Endodermal cell (in vitro differentiated cells): Measurements from ENCODE around the gene PANK4. TPM values are rescaled to one million over a fixed set of nuclear protein-coding genes. Genes with fewer than 3 reads are reported as not detected.

Experiments
- DNase-seq: peaks from one replicate; pipeline ENCODE4 v3.0.0-alpha.2; 2017
- H3K27ac ChIP-seq: 2 replicates; pipeline ENCODE4 v1.5.1; 2013; ENCODE audit warnings: mild to moderate bottlenecking, low read depth, low read length, moderate library complexity
- H3K27me3 ChIP-seq: 2 replicates; pipeline ENCODE4 v1.6.1; 2013; ENCODE audit warnings: mild to moderate bottlenecking, low read length, moderate library complexity; ENCODE audit not compliant: insufficient read depth, control insufficient read depth, poor library complexity, severe bottlenecking
- H3K36me3 ChIP-seq: 2 replicates; pipeline ENCODE4 v1.7.0; 2013; ENCODE audit warnings: mild to moderate bottlenecking, low read length, moderate library complexity; ENCODE audit not compliant: control insufficient read depth, insufficient read depth
- H3K4me1 ChIP-seq: one replicate; pipeline ENCODE4 v1.7.0; 2013; ENCODE audit warnings: low read length; ENCODE audit not compliant: control insufficient read depth, insufficient read depth
- H3K4me3 ChIP-seq: 2 replicates; pipeline ENCODE4 v1.5.1; 2013; ENCODE audit warnings: mild to moderate bottlenecking, low read length, moderate library complexity
- H3K9ac ChIP-seq: 2 replicates; pipeline ENCODE4 v1.6.1; 2013; ENCODE audit warnings: mild to moderate bottlenecking, low read length, moderate library complexity; ENCODE audit not compliant: poor library complexity, severe bottlenecking; ENCODE audit errors: extremely low read depth
- H3K9me3 ChIP-seq: 2 replicates; pipeline ENCODE4 v1.6.1; 2013; ENCODE audit warnings: mild to moderate bottlenecking, low read length, moderate library complexity; ENCODE audit not compliant: control insufficient read depth
- H3K27ac Mint-ChIP-seq: 2 replicates; pipeline ENCODE4 v1.8.0; 2020; ENCODE audit warnings: mixed read lengths
- H3K27me3 Mint-ChIP-seq: 2 replicates; pipeline ENCODE4 v1.8.0; 2021; ENCODE audit warnings: mild to moderate bottlenecking, mixed read lengths; ENCODE audit not compliant: insufficient read depth
- H3K36me3 Mint-ChIP-seq: 2 replicates; pipeline ENCODE4 v1.8.0; 2020; ENCODE audit warnings: low read depth, mixed read lengths
- H3K4me1 Mint-ChIP-seq: 2 replicates; pipeline ENCODE4 v1.8.0; 2020; ENCODE audit warnings: mixed read lengths
- H3K4me3 Mint-ChIP-seq: 2 replicates; pipeline ENCODE4 v1.8.0; 2020; ENCODE audit warnings: mild to moderate bottlenecking, moderate library complexity, mixed read lengths
- H3K9me3 Mint-ChIP-seq: 2 replicates; pipeline ENCODE4 v1.8.0; 2020; ENCODE audit warnings: mild to moderate bottlenecking, mixed read lengths
- WGBS, 2 experiments: methylation state at CpG; one replicate each; pipeline versions ENCODE4 v1.1.5 to v1.1.7; 2013; ENCODE audit warnings: missing lambda C conversion rate in 2 of 2, mixed read lengths in 1 of 2; ENCODE audit not compliant: insufficient coverage in 1 of 2, insufficient read length in 1 of 2; 5-methylcytosine and 5-hydroxymethylcytosine counted together
- total RNA-seq, 2 donors: library from RNA; stranded (reverse); fragmentation: NEBNext Ultra II Directional in 1 of 2; extraction: Animal tissue kit (Norgen Biotek cat#: 25700) in 1 of 2; gene quantifications; 2 replicates in 1 of 2; 3 replicates in 1 of 2; pipeline ENCODE4 v1.2.1, GENCODE V29; 2021
- TF ChIP-seq, protein P1 (sequence below): fragments of 200-600 bp; sonication (generic); conservative IDR thresholded peaks from 2 replicates; pipeline ENCODE4 v1.5.0; 2021; ENCODE audit warnings: antibody characterized with exemption, mild to moderate bottlenecking

PANK4 gene
- total RNA-seq, 2 donors from 2014 or later, result 45.6 to 49.5 TPM

GRCh38 chr1:2525572-2525919 lies 850 bp downstream of the PANK4 start:
- Mint-ChIP-seq H3K36me3 (peaks cover 12% of the 10 kb centered on the region), H3K27me3 (peaks cover 34% of the 10 kb centered on the region), H3K27ac (peak overlapping the region; percentile 72), H3K9me3 (no peaks in the 10 kb centered on the region), H3K4me1 (peaks cover 18% of the 10 kb centered on the region), H3K4me3 (peak overlapping the region; percentile 75)
- DNase-seq, result no peak
- Histone ChIP-seq H3K4me1 (no peaks in the 10 kb centered on the region), H3K27ac (no peak overlapping the region), H3K9ac (peak overlapping the region; percentile 79), H3K36me3 (peaks cover 12% of the 10 kb centered on the region), H3K27me3 (peaks cover 35% of the 10 kb centered on the region), H3K4me3 (peak overlapping the region; percentile 86), H3K9me3 (no peaks in the 10 kb centered on the region)
- TF ChIP-seq, protein P1, sequence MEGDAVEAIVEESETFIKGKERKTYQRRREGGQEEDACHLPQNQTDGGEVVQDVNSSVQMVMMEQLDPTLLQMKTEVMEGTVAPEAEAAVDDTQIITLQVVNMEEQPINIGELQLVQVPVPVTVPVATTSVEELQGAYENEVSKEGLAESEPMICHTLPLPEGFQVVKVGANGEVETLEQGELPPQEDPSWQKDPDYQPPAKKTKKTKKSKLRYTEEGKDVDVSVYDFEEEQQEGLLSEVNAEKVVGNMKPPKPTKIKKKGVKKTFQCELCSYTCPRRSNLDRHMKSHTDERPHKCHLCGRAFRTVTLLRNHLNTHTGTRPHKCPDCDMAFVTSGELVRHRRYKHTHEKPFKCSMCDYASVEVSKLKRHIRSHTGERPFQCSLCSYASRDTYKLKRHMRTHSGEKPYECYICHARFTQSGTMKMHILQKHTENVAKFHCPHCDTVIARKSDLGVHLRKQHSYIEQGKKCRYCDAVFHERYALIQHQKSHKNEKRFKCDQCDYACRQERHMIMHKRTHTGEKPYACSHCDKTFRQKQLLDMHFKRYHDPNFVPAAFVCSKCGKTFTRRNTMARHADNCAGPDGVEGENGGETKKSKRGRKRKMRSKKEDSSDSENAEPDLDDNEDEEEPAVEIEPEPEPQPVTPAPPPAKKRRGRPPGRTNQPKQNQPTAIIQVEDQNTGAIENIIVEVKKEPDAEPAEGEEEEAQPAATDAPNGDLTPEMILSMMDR, result no peak
- WGBS, 2 experiments, result 5 to 8% methylated on average over 14 to 20 of the region's 20 CpGs

DNA sequence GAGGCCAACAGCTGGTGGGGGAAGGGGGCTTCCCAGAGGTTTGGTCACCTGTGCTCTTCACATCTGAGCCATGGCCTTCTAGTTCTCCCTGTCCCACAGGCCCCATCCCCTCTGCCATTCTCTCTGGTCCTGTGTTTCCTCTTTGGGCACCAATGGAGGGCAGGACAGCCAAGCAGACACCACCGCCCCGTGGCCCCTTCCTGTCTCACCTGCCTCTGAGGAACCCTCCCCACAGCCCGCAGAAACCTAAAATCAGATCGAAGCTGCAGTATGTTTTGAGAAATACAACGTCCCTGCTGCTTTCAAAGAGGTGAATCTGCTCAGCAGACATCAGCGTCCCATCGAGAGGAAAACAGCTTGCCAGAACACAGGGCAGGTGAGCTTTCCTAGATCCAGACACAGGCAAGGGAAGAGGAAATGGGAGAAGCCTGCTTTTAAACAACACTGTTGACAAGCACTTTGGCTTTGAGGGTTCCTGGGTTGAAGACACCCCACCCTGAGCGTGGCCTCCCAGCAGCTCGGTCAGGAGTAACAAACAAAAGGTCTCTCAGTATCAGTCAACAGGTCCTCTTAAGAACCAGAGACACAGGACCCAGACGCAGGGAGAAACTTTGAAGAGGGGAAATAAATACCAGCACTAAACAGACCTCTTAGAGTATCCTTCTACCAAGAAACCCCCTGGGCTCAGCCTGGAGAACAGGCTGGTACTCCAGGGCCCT lies 2.3 kb downstream of the PANK4 start:
- no peak overlapping the region for H3K4me3 ChIP-seq
- H3K4me3 Mint-ChIP-seq, result peak overlapping the region; percentile 75

GRCh38 chr1:2523191-2523890 lies 3.1 kb downstream of the PANK4 start:
- H3K36me3 ChIP-seq, result peaks cover 24% of the 10 kb centered on the region
- peaks cover 17% of the 10 kb centered on the region for H3K27me3 ChIP-seq
- 91 to 95% methylated on average over 29 to 32 of the region's 32 CpGs for WGBS, 2 experiments
- H3K27ac ChIP-seq, result no peak overlapping the region
- H3K4me3 Mint-ChIP-seq, result no peak overlapping the region
- H3K9ac ChIP-seq, result no peak overlapping the region
- no peak overlapping the region for H3K27ac Mint-ChIP-seq
- peaks cover 18% of the 10 kb centered on the region for H3K4me1 Mint-ChIP-seq
- H3K4me1 ChIP-seq, result no peaks in the 10 kb centered on the region
- H3K4me3 ChIP-seq, result no peak overlapping the region
- peaks cover 21% of the 10 kb centered on the region for H3K36me3 Mint-ChIP-seq
- TF ChIP-seq, protein P1, result peak; percentile 55
- peak; percentile 77 for DNase-seq
- H3K27me3 Mint-ChIP-seq, result peaks cover 17% of the 10 kb centered on the region
- no peaks in the 10 kb centered on the region for H3K9me3 ChIP-seq
- no peaks in the 10 kb centered on the region for H3K9me3 Mint-ChIP-seq

More for the DNA sequence above, 2.3 kb downstream of the PANK4 start:
- Histone ChIP-seq H3K9me3 (no peaks in the 10 kb centered on the region), H3K4me1 (no peaks in the 10 kb centered on the region), H3K36me3 (peaks cover 19% of the 10 kb centered on the region), H3K27me3 (peaks cover 24% of the 10 kb centered on the region), H3K27ac (no peak overlapping the region), H3K9ac (no peak overlapping the region)
- Mint-ChIP-seq H3K27me3 (peaks cover 24% of the 10 kb centered on the region), H3K4me1 (peaks cover 18% of the 10 kb centered on the region), H3K36me3 (peaks cover 14% of the 10 kb centered on the region), H3K27ac (no peak overlapping the region), H3K9me3 (no peaks in the 10 kb centered on the region)
- DNase-seq, result no peak
- TF ChIP-seq, protein P1, result no peak
- WGBS, 2 experiments, result 95 to 96% methylated on average over 4 to 10 of the region's 10 CpGs
